Measurements from ENCODE around the gene DYNC1I2. TPM values are rescaled to one million over a fixed set of nuclear protein-coding genes. Genes with fewer than 3 reads are reported as not detected.

DYNC1I2 gene
- total RNA-seq, 1 donor from 2014 or later = 121 TPM

DNA sequence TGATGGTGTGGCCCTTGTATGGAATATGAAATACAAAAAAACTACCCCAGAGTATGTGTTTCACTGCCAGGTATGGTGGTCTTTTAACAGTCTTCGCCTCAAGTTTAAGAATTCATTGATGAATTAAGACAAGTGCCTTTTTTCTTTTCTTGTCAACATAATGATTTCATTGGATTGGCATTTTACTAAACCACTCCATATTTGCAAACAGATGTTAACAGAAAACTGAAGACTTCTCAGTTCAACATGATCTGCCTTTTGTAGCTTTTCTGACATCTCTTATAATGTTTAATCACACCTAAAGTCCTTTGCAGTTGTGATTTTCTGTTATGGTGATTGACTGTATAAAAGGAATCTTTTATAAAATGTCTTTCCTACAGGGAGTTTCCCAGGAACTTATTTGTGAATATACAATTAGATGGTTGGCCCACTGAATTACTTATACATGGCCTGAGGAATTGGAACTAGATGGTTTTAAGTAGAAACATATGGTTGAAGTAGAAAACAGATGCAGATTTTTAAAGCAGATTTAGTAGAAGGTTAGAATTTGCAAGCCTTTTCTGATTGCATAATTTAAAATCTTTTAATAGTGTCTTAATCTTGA, 39.7 kb downstream of the DYNC1I2 start:
- Mint-ChIP-seq H3K4me1 (ENCODE audit: low read depth, unreplicated experiment) (peaks cover 8% of the 10 kb centered on the region), H3K4me3 (ENCODE audit: unreplicated experiment) (no peak overlapping the region), H3K27ac (ENCODE audit: unreplicated experiment) (peak overlapping the region; percentile 26), H3K9me3 (ENCODE audit: unreplicated experiment) (no peaks in the 10 kb centered on the region), H3K36me3 (ENCODE audit: low read depth, unreplicated experiment) (peaks cover 12% of the 10 kb centered on the region), H3K27me3 (ENCODE audit: low read depth, unreplicated experiment) (no peaks in the 10 kb centered on the region)
- peak; percentile 74 for FAIRE-seq
- Histone ChIP-seq H3K4me1 (ENCODE audit: insufficient read depth, low read length) (peaks cover 7% of the 10 kb centered on the region), H3K79me2 (ENCODE audit: insufficient read depth, low read length) (no peaks in the 10 kb centered on the region), H3K36me3 (ENCODE audit: insufficient read depth, low read length) (peaks cover 51% of the 10 kb centered on the region), H3K27me3 (ENCODE audit: insufficient read depth, low read length) (no peaks in the 10 kb centered on the region), H3K4me3 (ENCODE audit: insufficient read depth, low read depth, low read length) (no peak overlapping the region), H3K9ac (ENCODE audit: low read length) (no peak overlapping the region), H3K9me3 (ENCODE audit: insufficient read depth, low read depth, low read length) (no peaks in the 10 kb centered on the region), H3K27ac (ENCODE audit: low read depth, low read length) (no peak overlapping the region), H3K4me2 (ENCODE audit: low read length) (no peak overlapping the region), H4K20me1 (ENCODE audit: insufficient read depth, low read length) (peaks cover 11% of the 10 kb centered on the region), H2AFZ (ENCODE audit: low read depth, low read length) (no peak overlapping the region)
- TF ChIP-seq CTCF (IDR thresholded peaks at IDR 0.05; ENCODE audit: insufficient read depth, low read depth, low read length) (no peak), EZH2 (IDR thresholded peaks at IDR 0.05; ENCODE audit: insufficient read depth, low read length) (no peak)
- DNase-seq (ENCODE audit: low read depth) = no peak

DNA sequence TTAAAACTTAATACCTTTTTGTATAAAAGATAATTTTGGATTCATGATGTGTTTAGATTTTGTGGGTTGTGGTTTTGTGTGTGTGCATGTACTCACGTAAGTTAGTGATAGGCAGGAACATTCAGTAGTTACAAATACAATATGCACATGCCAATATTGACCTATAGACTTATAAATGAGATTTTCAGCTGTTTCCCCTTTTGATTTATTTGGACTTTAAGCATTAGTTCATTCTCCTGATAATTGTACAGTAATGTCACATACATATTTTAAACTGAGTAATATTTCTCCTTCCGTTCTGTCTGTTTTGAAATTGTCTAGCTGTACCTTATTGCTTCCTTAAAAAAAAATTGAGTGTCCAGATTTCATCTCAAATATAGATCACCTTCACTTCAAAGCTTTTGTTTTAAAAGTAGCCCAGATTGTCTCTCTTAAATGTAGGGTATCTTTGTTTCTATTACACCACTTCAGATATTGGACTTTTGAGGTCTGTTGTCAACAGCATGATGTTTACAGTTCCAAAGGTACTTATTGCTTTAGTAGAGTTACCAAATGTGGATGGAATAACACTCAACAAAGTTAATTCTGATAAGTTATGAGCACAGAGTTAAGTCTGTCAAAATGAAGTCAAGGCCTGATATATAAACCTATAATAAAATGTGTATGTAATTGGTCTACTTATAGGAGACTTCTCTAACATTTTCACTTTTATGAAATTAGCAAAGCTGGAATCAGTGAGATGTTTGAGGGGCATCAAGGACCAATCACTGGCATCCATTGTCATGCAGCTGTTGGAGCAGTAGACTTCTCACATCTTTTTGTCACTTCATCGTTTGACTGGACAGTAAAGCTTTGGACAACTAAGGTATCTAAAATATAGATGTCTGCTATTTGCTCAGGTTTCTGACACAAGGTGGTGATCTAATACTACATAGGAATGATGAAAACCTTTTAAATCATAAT, 42.0 kb downstream of the DYNC1I2 start:
- Histone ChIP-seq H4K20me1 (ENCODE audit: insufficient read depth, low read length) (peaks cover 3% of the 10 kb centered on the region), H2AFZ (ENCODE audit: low read depth, low read length) (no peak overlapping the region), H3K4me2 (ENCODE audit: low read length) (no peak overlapping the region), H3K27me3 (ENCODE audit: insufficient read depth, low read length) (no peaks in the 10 kb centered on the region), H3K79me2 (ENCODE audit: insufficient read depth, low read length) (no peaks in the 10 kb centered on the region), H3K9me3 (ENCODE audit: insufficient read depth, low read depth, low read length) (no peaks in the 10 kb centered on the region), H3K4me3 (ENCODE audit: insufficient read depth, low read depth, low read length) (no peak overlapping the region), H3K36me3 (ENCODE audit: insufficient read depth, low read length) (peaks cover 50% of the 10 kb centered on the region), H3K4me1 (ENCODE audit: insufficient read depth, low read length) (peaks cover 4% of the 10 kb centered on the region), H3K9ac (ENCODE audit: low read length) (no peak overlapping the region), H3K27ac (ENCODE audit: low read depth, low read length) (no peak overlapping the region)
- H3K27me3 Mint-ChIP-seq (ENCODE audit: low read depth, unreplicated experiment) = no peaks in the 10 kb centered on the region
- DNase-seq (ENCODE audit: low read depth) = no peak
- TF ChIP-seq CTCF (IDR thresholded peaks at IDR 0.05; ENCODE audit: insufficient read depth, low read depth, low read length) (no peak), EZH2 (IDR thresholded peaks at IDR 0.05; ENCODE audit: insufficient read depth, low read length) (no peak)
- no peak overlapping the region for H3K27ac Mint-ChIP-seq (ENCODE audit: unreplicated experiment)
- H3K9me3 Mint-ChIP-seq (ENCODE audit: unreplicated experiment) = no peaks in the 10 kb centered on the region
- no peak overlapping the region for H3K4me3 Mint-ChIP-seq (ENCODE audit: unreplicated experiment)
- no peak for FAIRE-seq
- H3K36me3 Mint-ChIP-seq (ENCODE audit: low read depth, unreplicated experiment) = peaks cover 12% of the 10 kb centered on the region
- peaks cover 7% of the 10 kb centered on the region for H3K4me1 Mint-ChIP-seq (ENCODE audit: low read depth, unreplicated experiment)
